HG02642 (cell line): ENCODE results near the gene SLC6A18.
"Not testable (repeated sequence)": the region's sequence is repeated elsewhere in the genome, so short reads cannot be mapped to it uniquely, and the experiment has no call there.

ENCODE experiments used
- ATAC-seq: cut with Tn5 transposase; IDR thresholded peaks from one replicate; pipeline ENCODE4 v1.9.1; 2021; ENCODE audit warnings: mild to moderate bottlenecking; ENCODE audit not compliant: unreplicated experiment, poor library complexity

The SLC6A18 gene

GRCh38 chr5:1249366-1250280, 24.4 kb downstream of the SLC6A18 start:
- no peak for ATAC-seq

GRCh38 chr5:1251678-1252580, 26.7 kb downstream of the SLC6A18 start:
- no peak for ATAC-seq

GRCh38 chr5:1252681-1253080, 27.5 kb downstream of the SLC6A18 start:
- no peak for ATAC-seq

- ATAC-seq, result no peak
Measured at GRCh38 chr5:1253456-1254105, 28.4 kb downstream of the SLC6A18 start.

GRCh38 chr5:1254196-1254595, 29.0 kb downstream of the SLC6A18 start:
- ATAC-seq, result no peak

- no peak for ATAC-seq
Measured at GRCh38 chr5:1255081-1255561, 29.9 kb downstream of the SLC6A18 start.

- no peak for ATAC-seq
Measured at GRCh38 chr5:1256776-1257175, 31.6 kb downstream of the SLC6A18 start.

GRCh38 chr5:1257363-1257762, 32.2 kb downstream of the SLC6A18 start:
- ATAC-seq, result no peak

GRCh38 chr5:1257841-1258240, 32.7 kb downstream of the SLC6A18 start:
- ATAC-seq, result no peak

GRCh38 chr5:1259806-1260480, 34.8 kb downstream of the SLC6A18 start:
- no peak for ATAC-seq

- ATAC-seq, result no peak
Measured at GRCh38 chr5:1261643-1262042, 36.5 kb downstream of the SLC6A18 start.

GRCh38 chr5:1262381-1262780, 37.2 kb downstream of the SLC6A18 start:
- no peak for ATAC-seq

GRCh38 chr5:1264211-1264610, 39.0 kb downstream of the SLC6A18 start:
- no peak for ATAC-seq

GRCh38 chr5:1265026-1265425, 39.8 kb downstream of the SLC6A18 start:
- ATAC-seq, result no peak

GRCh38 chr5:1265461-1266455, 40.6 kb downstream of the SLC6A18 start:
- ATAC-seq, result no peak

GRCh38 chr5:1266791-1267190, 41.6 kb downstream of the SLC6A18 start:
- ATAC-seq, result no peak

- not testable (repeated sequence) for ATAC-seq
Measured at GRCh38 chr5:1267464-1267863, 42.3 kb downstream of the SLC6A18 start.

- no peak for ATAC-seq
Measured at GRCh38 chr5:1268056-1268455, 42.9 kb downstream of the SLC6A18 start.

GRCh38 chr5:1268666-1269065, 43.5 kb downstream of the SLC6A18 start:
- ATAC-seq, result no peak
